ENCODE data around the gene FKBP8.

Gene FKBP8

DNA sequence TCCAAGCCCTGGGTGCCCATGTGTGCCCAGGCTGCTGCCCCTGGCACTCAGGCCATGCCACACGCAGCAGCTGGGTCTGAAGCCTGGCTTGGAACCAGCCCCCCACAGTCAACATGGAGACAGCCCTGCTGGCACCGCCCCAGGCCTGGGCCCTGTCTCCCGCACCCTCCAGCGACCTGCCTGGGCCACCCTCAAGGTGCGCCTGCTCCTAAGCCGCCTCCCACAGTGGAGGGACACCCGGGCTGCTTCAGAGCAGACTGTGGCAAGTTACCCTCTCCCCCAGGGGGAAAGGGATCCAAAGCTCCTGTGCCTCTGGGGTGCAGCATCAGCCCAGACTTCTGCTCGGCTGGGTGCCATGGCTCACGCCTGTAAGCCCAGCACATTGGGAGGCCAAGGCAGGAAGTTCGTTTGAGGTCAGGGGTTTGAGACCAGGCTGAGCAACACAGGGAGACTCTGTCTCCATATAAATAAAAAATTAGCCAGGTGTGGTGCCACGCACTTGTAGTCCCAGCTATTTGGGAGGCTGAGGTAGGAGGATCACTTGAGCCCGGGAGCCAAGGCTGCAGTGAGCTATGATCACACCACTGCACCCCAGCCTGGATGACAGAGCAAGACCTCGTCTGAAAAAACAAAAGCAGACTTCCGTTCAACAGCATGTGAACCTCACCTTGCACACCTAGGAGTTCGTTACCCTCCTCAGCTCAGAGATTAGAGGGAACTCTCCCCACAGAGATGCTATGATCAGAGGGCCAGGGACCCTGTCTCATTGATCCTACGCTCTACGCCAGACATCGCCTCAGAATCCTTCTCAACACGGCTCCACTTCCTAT lies 37.1 kb downstream of the FKBP8 start:
- no peak overlapping the region for H3K9ac ChIP-seq (ENCODE audit: low read depth, low read length)
- H3K9me3 ChIP-seq (ENCODE audit: control insufficient read depth, insufficient read depth, low read length): no peaks in the 10 kb centered on the region
- H3K4me1 ChIP-seq (ENCODE audit: insufficient read depth, low read length): peaks cover 4% of the 10 kb centered on the region; the same call in 1 of the 2 replicates
- no peaks in the 10 kb centered on the region; the same call in 1 of the 2 replicates for H3K36me3 ChIP-seq (ENCODE audit: insufficient read depth, low read length)

- Histone ChIP-seq H3K36me3 (ENCODE audit: insufficient read depth, low read length) (no peaks in the 10 kb centered on the region; the same call in 1 of the 2 replicates), H3K9me3 (ENCODE audit: control insufficient read depth, insufficient read depth, low read length) (no peaks in the 10 kb centered on the region), H3K9ac (ENCODE audit: low read depth, low read length) (no peak overlapping the region), H3K4me1 (ENCODE audit: insufficient read depth, low read length) (peaks cover 4% of the 10 kb centered on the region; the same call in 1 of the 2 replicates)
Measured at GRCh38 chr19:18504886-18505610, 38.3 kb downstream of the FKBP8 start.

DNA sequence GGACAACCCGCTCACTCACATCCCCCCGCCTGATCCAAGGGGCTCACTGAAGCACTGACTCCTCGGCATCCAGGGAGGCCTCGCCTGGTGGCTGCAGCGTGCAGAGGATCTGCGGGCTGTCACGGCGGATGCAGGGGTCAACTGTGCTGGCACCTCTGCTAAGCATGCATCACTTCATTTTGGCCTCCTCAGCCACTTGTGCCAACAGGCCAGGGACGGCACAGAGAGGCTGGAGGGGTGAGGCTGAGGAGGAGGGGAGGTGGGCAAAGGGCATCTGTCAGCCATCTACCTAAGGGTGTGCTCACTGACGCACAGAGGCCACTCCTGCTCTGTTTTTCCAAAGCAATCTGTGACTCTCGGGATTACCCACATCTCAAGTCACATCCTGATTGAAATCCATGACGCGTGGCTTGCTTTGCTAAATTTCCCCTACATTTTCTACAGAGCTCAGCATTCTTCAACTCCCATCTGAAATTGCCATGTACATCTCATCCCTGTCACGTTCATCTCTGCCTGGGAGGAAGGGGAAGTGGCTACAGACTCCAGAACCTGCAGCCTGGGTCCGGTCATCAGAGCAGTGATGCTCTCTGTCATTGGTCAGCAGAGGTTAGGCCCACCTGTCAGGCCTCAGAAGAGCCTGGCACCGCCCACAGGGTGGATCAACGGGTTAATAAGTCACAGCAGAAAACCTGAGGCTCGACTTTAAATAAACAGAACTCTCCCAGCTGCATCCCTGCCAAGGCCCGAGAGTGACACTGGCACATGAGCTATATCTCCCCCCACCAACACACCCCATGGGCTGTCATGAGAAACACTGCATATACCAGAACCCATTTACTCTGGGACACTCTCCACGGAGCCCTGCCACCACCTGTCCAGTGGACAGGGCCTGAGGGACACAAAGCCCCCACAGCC lies 39.1 kb downstream of the FKBP8 start:
- H3K4me1 ChIP-seq (ENCODE audit: insufficient read depth, low read length): peaks cover 4% of the 10 kb centered on the region; the same call in 1 of the 2 replicates

DNA sequence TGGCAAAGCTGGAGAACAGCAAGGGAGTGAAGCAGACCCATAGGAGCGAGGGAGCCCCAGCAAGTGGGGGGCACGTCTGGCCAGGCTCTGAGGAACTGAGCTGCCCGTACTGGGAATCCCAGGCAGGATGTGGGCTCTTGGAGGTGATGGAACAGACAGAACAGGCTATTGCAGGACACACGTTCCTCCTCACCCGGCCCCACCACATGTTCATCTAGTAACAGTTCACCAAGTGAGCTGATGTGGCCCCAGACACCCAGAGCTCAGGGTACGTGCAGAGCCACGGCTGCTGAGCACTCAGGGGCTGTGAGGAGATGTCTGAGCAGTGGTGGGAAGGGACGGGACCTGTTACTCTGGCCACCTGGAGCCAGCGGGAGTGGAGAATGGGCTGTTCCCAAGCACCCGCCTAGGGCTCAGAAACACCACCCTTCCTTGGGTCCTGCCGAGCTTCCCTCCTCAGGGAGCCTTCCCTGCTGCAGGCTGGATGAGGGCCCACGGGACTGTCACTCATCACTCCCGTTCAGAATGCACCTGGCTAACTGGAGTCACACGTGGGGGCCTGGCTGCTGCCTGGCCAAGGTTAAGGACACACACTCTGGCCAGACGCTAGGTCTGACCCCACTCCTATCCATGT lies 39.9 kb downstream of the FKBP8 start:
- H3K9me3 ChIP-seq (ENCODE audit: control insufficient read depth, insufficient read depth, low read length): no peaks in the 10 kb centered on the region
- H3K4me1 ChIP-seq (ENCODE audit: insufficient read depth, low read length): peaks cover 4% of the 10 kb centered on the region; the same call in 1 of the 2 replicates
- H3K9ac ChIP-seq (ENCODE audit: low read depth, low read length): no peak overlapping the region
- no peaks in the 10 kb centered on the region; the same call in 1 of the 2 replicates for H3K36me3 ChIP-seq (ENCODE audit: insufficient read depth, low read length)

More for the DNA sequence above, 39.1 kb downstream of the FKBP8 start:
- Histone ChIP-seq H3K9ac (ENCODE audit: low read depth, low read length) (no peak overlapping the region), H3K9me3 (ENCODE audit: control insufficient read depth, insufficient read depth, low read length) (no peaks in the 10 kb centered on the region), H3K36me3 (ENCODE audit: insufficient read depth, low read length) (no peaks in the 10 kb centered on the region; the same call in 1 of the 2 replicates)

- H3K9ac ChIP-seq (ENCODE audit: low read depth, low read length): no peak overlapping the region
- no peaks in the 10 kb centered on the region; the same call in 1 of the 2 replicates for H3K36me3 ChIP-seq (ENCODE audit: insufficient read depth, low read length)
- no peaks in the 10 kb centered on the region for H3K9me3 ChIP-seq (ENCODE audit: control insufficient read depth, insufficient read depth, low read length)
- H3K4me1 ChIP-seq (ENCODE audit: insufficient read depth, low read length): peaks cover 4% of the 10 kb centered on the region; the same call in 1 of the 2 replicates
Measured at GRCh38 chr19:18502638-18503294, 40.6 kb downstream of the FKBP8 start.

- no peak overlapping the region for H3K9ac ChIP-seq (ENCODE audit: low read depth, low read length)
- H3K36me3 ChIP-seq (ENCODE audit: insufficient read depth, low read length): no peaks in the 10 kb centered on the region
- peaks cover 4% of the 10 kb centered on the region; the same call in 1 of the 2 replicates for H3K4me1 ChIP-seq (ENCODE audit: insufficient read depth, low read length)
- no peaks in the 10 kb centered on the region for H3K9me3 ChIP-seq (ENCODE audit: control insufficient read depth, insufficient read depth, low read length)
Measured at GRCh38 chr19:18502246-18502637, 41.1 kb downstream of the FKBP8 start.

- Histone ChIP-seq H3K9me3 (ENCODE audit: control insufficient read depth, insufficient read depth, low read length) (no peaks in the 10 kb centered on the region), H3K4me1 (ENCODE audit: insufficient read depth, low read length) (peaks cover 3% of the 10 kb centered on the region; the same call in 1 of the 2 replicates), H3K36me3 (ENCODE audit: insufficient read depth, low read length) (no peaks in the 10 kb centered on the region), H3K9ac (ENCODE audit: low read depth, low read length) (no peak overlapping the region; the same call in 1 of the 2 replicates)
Measured at GRCh38 chr19:18501832-18502231, 41.5 kb downstream of the FKBP8 start.

GRCh38 chr19:18501351-18501750 lies 42.0 kb downstream of the FKBP8 start:
- Histone ChIP-seq H3K36me3 (ENCODE audit: insufficient read depth, low read length) (no peaks in the 10 kb centered on the region), H3K4me1 (ENCODE audit: insufficient read depth, low read length) (peaks cover under 1% of the 10 kb centered on the region; the same call in 1 of the 2 replicates), H3K9me3 (ENCODE audit: control insufficient read depth, insufficient read depth, low read length) (no peaks in the 10 kb centered on the region), H3K9ac (ENCODE audit: low read depth, low read length) (no peak overlapping the region; the same call in 1 of the 2 replicates)

- Histone ChIP-seq H3K36me3 (ENCODE audit: insufficient read depth, low read length) (no peaks in the 10 kb centered on the region), H3K9ac (ENCODE audit: low read depth, low read length) (no peak overlapping the region), H3K4me1 (ENCODE audit: insufficient read depth, low read length) (peaks cover 6% of the 10 kb centered on the region; the same call in 1 of the 2 replicates), H3K9me3 (ENCODE audit: control insufficient read depth, insufficient read depth, low read length) (no peaks in the 10 kb centered on the region)
Measured at GRCh38 chr19:18500799-18501198, 42.6 kb downstream of the FKBP8 start.

DNA sequence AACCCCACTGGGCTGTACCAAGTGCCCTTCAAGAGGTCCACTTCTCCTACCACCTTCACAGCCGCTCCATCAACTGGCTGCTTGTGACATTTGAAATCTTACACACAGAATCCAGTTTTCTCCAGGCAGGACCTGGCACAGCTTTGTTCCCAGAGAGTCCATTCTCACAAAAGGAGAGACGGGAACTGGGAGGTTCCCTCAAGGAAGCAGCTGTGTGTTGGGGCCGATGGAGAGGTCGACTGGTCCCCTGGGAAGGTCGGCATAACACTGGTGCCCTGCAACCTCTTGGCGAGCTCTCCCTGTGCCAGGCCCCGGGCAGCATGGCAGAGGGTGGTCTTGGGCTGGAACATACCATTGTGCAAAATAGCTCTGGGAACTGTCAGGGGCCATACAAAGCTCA lies 43.0 kb downstream of the FKBP8 start:
- peaks cover 8% of the 10 kb centered on the region; the same call in 1 of the 2 replicates for H3K4me1 ChIP-seq (ENCODE audit: insufficient read depth, low read length)
- H3K9me3 ChIP-seq (ENCODE audit: control insufficient read depth, insufficient read depth, low read length): no peaks in the 10 kb centered on the region
- no peak overlapping the region for H3K9ac ChIP-seq (ENCODE audit: low read depth, low read length)
- H3K36me3 ChIP-seq (ENCODE audit: insufficient read depth, low read length): no peaks in the 10 kb centered on the region

DNA sequence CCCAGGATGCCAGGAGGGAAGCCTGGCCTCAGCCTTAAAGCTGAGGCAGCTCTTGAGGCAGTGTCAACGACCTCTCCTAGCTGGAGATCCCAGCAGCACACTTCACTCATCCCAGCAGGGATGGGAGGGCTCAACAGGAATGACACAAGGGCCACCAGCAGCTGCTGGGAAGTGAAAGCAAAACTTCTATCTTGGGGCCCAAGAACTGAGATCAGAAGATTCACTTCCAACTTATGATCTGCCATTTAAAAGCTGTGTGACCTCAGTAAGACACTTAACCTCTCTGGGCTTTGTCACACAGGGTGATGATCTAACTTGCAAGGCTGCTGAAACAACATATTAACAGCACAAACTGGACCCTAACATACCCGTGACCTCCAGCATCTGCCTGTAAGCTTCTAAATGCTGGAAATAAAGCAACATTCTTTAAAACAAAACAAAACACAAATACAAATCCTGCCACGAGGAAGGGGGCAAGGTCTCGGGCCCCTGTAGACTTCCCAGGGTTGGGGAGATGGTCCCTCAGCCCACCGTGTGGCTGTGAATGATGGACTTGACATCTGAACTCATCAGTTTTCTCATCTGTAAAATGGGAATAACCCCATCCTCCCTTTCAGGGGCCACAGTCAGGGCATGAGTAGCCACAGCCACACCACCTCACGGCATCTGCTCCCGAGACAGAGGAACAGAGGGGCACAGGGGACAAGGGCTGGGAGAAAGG lies 44.2 kb downstream of the FKBP8 start:
- no peaks in the 10 kb centered on the region for H3K36me3 ChIP-seq (ENCODE audit: insufficient read depth, low read length)
- no peak overlapping the region for H3K9ac ChIP-seq (ENCODE audit: low read depth, low read length)
- H3K4me1 ChIP-seq (ENCODE audit: insufficient read depth, low read length): peaks cover 15% of the 10 kb centered on the region; the same call in 1 of the 2 replicates
- no peaks in the 10 kb centered on the region for H3K9me3 ChIP-seq (ENCODE audit: control insufficient read depth, insufficient read depth, low read length)

- Histone ChIP-seq H3K4me1 (ENCODE audit: insufficient read depth, low read length) (peaks cover 15% of the 10 kb centered on the region; the same call in 1 of the 2 replicates), H3K9ac (ENCODE audit: low read depth, low read length) (no peak overlapping the region)
Measured at GRCh38 chr19:18496980-18497256, 46.5 kb downstream of the FKBP8 start.

More at GRCh38 chr19:18496980-18497256, 46.5 kb downstream of the FKBP8 start:
- no peaks in the 10 kb centered on the region for H3K36me3 ChIP-seq (ENCODE audit: insufficient read depth, low read length)
- H3K9me3 ChIP-seq (ENCODE audit: control insufficient read depth, insufficient read depth, low read length): no peaks in the 10 kb centered on the region
